NOMO-1 treated with dmso at 0.1 percent for 144 hours (cell line): Measurements from ENCODE around the gene TLR4.

Source experiments
- DNase-seq: peaks from one replicate; lab custom pipeline; 2025; ENCODE audit not compliant: unreplicated experiment; lab: John Stamatoyannopoulos, UW

TLR4 gene

DNA sequence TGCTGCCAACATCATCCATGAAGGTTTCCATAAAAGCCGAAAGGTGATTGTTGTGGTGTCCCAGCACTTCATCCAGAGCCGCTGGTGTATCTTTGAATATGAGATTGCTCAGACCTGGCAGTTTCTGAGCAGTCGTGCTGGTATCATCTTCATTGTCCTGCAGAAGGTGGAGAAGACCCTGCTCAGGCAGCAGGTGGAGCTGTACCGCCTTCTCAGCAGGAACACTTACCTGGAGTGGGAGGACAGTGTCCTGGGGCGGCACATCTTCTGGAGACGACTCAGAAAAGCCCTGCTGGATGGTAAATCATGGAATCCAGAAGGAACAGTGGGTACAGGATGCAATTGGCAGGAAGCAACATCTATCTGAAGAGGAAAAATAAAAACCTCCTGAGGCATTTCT, 10.1 kb downstream of the TLR4 start:
- no peak for DNase-seq

DNA sequence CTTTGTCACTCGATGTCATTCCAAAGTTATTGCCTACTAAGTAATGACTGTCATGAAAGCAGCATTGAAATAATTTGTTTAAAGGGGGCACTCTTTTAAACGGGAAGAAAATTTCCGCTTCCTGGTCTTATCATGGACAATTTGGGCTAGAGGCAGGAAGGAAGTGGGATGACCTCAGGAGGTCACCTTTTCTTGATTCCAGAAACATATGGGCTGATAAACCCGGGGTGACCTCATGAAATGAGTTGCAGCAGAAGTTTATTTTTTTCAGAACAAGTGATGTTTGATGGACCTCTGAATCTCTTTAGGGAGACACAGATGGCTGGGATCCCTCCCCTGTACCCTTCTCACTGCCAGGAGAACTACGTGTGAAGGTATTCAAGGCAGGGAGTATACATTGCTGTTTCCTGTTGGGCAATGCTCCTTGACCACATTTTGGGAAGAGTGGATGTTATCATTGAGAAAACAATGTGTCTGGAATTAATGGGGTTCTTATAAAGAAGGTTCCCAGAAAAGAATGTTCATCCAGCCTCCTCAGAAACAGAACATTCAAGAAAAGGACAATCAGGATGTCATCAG, 11.3 kb downstream of the TLR4 start:
- no peak for DNase-seq

DNA sequence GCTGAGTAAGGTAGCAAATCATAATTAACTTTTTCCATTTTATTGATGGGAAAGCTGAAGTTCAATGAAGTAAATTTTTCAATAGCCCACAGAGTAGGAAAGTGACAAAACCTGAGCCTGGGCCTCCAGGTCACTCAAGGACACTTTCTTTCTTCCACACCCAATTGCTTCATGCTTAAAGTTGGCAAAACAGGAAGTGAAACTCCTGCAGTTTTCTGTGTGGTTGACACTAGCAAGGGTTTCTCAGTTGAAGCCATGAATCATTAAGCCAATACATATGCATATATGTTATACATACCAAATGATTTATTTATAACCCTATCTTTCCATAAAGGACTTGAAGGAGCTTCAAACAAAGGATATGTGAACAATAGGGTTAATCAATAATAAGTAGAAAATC, 13.9 kb downstream of the TLR4 start:
- peak; percentile 89 for DNase-seq

DNA sequence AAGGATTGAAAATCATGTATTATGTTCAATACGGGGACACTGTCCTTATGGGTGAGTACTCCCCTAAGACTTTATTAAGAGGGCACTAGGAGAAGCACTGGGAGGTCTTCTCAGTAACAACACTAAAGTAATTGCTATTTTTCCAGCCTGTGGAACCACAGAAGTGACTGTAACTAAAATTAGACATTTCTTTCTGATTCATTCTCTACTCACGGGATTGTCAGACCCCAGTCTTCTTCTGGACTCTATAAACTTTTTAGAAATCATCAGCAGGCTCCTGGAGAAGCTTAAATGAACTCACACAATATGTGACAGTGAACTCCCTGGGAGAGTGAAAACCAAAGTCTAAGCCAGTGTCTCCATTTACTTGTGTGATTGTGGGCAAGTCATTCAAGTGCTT, 14.5 kb downstream of the TLR4 start:
- DNase-seq: no peak

DNA sequence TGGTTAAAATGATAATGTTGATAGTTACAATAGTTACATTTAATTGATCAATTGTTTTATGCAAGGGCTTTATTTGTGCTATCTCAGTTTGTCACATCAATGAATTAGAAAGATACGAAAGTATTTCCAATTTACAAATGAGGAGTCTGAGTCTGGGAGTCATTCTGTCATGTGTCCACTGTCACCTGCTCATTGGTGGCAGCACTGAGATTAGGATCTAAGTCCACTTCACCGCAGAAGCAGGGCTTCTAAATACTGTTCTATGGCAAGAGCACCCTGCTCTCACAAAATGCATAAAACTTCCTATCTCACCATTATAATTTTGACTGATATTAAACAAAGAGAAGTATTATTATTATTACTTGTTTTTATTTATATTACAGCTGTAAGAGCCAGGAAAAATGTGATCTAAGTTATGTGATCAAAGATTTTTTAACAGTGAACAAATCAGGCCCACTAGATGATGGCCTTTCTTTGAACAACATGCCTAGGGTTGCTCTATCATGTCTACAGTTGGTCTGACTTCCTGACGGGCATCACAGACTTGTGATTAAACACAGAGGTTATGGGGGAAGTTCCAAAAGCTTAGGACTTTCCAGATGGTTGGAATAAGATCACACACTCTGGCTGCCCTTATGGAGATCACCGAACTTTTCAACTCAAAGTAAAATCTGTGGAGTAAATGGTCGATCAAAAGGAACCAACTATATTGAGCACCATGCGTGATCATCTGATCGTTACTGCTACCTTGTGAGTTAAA, 15.1 kb downstream of the TLR4 start:
- DNase-seq: no peak

DNA sequence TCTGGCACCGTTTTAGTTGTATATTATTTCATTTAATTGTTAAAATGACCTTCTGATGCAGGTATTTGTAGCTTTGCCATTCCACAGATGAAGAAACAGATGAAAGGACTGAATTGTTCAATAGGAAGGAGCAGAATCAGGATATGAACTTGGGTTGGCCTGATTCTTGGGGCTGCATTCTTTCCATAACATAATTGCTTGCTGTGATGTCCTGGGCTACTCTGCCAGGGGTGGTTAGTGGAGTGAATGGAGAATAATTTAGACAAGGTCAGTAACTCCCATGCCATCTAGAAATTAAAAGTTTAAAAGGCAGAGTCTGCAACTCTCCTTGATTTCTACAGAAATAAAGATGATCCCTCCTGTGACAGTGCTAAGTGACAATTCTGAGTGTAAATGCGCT, 15.9 kb downstream of the TLR4 start:
- no peak for DNase-seq

DNA sequence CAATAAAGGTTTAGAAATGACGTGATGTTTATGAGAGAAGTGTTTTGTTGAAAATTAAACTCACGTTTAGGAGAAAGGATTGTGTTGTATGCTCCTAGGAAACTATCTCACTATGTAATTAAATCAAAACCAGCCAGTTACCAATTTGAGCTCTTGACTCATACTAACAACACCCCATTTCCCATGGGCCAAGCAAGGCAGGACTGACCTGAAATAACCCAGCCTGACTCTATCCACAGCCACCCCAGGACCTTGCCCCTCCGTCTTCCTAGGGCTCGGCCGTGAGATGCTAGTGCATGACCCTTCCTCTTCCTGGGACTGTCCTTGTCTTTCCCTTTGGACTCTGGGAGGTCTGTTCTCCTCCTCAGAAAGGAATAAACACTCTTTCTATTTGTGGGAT, 16.4 kb downstream of the TLR4 start:
- DNase-seq: no peak

DNA sequence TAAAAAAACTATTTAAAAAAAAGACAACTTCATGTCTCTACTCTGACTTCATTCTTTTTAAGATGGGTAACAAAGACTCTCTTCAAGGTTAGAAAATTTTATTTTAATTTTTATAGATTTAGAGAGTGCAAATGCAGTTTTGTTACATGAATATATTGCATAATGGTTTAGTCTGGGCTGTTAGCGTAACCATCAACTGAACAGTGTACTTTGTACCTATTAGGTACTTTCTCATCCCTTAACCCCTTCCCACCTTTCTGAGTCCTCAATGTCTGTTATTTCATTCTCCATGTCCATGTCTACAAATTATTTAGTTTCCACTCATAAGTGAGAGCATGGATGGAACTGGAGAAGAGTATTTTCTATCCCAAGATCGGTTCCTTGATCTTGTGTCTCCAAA, 16.8 kb downstream of the TLR4 start:
- DNase-seq: no peak

DNA sequence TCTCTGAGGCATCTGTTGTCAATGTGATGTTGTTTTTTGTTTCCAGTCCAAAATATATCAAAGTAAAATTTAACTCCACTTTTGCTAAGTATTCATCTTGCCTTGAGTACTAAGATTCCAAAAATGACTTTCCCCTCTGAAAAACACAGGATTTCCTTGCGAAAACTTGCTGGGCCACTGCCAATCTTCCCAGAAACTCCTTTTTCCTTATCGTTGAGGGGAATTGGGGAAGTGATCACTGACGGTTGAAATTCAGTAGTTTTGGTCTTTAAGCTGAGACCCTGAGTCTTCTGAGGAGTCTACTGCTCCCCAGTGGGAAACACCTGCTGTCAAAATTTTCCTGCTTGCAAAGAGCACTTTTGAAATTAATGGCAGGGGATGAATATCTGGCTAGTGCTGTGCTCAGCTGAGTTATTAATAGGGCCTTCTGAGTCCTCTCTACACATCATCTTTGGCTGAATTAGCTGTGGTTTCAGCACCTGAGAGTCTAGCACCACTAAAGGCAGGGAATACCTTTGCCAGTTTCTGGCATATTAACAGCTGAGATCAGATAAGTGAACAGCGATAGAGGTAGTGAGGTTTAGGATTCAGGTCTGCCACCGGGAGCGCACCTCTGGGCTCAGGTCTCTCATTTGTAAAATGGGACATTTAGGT, 18.0 kb downstream of the TLR4 start:
- no peak for DNase-seq

DNA sequence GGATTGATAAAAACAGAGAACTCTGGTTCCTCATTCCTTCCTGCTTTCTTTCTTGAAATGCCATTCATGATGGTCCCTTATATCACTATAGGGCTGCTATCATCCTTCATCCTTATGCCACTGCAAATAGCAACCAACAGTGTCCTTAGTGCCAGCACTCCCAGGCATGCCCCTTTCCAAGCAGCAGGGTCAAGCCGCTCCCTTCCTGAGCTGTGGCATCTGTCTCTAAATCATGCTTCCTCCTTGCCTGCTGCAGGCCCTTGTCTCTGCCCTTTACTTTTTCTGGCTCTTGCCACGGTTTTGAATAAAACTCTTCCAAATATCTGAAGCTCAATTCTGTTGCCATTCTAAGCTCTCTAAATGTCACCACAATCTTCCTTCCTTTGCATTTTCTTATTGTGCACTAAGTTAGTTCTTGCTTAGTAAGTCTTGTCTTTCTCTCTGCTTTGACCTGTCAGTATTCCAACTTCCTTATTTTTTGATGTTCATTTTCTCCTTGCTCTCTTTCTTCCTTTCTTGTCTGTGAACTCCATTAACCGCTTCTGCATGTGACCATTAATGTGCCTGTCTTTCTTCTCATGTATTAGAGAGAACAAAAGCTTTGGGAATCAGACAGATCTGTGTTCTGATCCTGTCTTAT, 19.9 kb downstream of the TLR4 start:
- peak; percentile 52 for DNase-seq

DNA sequence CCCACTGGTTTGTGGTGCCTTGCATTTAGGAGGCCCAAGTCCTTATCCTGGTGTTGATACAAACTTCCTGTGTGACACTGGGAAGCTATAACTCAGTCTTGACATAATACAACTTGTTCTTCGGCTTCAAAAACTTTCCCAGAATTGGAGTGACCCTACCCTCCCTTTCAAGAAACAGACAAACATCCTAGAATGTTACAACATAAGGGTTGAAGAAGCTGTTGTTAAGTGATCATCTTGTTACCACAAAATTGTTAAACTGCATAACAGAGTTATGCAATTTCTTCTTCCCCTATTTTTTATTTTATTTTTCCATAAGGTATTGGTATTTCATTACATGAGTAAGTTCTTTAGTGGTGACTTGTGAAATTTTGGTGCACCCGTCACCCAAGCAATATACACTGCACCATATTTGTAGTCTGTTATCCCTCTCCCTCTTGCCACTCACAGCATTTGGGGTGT, 21.3 kb downstream of the TLR4 start:
- peak; percentile 86 for DNase-seq

DNA sequence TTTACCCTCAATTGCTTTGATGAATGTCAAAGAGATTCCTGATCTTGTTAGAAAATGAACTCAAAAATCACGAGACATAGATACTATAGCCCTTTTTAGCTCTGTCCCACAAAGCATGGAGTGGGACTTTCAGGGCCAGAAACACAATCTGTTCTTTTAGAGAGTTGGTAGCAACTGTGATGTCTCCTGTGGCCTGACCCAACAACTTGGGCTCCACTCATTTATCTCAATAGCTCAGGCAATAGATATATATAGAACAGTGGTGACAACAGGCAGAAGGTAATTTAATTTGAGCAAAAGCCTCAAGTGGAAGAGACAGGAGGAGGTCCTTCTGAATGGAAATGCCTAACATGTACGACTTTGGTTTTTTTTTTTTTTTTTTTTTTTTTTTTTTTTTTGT, 25.2 kb downstream of the TLR4 start:
- DNase-seq: no peak

DNA sequence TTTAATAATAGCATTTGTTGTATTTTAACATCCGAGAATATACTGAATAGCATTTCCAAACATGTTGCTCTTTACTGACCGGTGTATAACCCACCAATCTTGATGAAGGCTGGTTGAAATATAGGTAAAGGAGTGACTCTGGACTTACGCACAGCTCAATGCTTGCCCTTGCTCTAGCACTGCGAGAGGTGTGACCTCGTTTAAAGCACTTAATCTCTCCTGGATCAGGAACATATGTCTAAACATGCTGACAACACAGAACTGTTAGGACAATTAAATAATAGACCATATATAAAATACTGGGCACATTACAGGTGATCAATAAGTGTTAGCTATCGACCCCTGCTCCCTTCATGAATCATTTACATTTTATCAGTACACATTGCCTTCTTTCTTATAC, 28.3 kb downstream of the TLR4 start:
- DNase-seq: no peak

DNA sequence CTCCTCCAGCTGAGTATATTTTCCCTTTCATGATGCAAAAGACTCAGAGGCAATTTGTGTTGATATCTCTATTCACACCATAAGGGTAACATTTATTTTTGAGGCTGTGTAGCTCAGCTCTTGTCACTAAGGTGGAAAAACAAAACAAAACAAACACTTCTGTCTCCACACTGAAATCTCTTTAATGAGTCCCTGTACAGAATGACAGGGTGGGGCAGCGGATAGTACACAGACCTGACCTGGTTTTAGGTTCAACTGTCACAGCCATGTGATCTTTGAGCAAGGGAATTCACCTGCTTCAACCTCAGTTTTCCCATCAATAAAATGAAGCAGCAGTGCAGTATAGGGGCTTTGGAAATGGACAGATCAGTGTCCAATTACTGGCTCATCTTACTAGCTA, 29.3 kb downstream of the TLR4 start:
- no peak for DNase-seq

DNA sequence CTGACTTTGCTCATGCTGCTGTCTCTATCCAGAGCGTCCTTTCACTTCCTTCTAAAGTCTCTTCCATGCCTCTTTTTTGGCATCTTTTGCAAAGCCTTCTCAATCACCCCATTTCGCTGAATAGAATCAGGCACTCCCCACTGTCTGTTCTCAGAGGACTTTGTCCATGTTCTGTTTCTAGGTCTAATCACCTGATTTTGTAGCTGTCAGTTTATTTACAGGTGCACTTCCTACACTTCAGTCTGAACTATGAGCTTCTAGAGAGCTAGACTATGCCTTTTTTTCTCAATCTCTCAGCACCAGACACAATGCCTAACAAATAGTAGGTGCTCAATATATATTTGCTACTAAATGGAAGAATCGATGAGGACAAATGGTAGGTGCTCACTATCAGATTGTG, 29.9 kb downstream of the TLR4 start:
- no peak for DNase-seq

DNA sequence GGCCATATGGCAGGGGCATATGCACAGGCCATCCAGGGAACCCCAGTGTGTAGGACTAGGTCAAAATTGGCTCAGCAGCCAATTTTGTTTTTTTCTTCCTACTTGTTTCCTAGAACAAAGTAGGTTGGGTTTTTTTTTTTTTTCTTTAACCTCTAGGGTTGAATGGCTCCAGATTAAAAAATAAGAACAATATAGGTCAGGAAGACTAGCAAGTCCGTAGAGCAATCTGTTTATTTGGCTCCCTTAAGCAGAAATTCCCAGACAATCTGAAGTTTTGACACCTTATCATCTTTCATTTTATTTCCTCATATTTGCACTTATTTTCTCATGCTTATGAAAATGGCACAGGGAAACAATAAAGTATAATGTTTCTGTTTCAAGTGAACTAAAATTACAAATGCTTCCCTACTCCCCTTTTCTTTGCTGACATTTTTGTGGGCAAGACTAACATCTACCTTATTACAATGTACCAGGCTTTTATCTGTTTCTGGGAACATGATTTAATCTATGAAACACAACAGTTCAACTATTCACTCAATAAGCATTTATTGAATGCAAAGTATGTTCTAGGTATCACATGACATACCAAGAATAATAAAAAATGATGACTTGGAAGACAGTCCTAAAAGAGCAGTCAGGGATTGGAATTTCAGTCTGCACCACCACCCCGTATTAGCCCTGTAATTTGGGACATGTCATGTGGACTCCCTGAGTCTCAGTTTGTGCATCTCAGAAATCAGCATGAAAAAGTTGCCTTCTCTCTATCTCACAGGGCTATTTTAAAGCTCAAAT, 30.5 kb downstream of the TLR4 start:
- DNase-seq: no peak

DNA sequence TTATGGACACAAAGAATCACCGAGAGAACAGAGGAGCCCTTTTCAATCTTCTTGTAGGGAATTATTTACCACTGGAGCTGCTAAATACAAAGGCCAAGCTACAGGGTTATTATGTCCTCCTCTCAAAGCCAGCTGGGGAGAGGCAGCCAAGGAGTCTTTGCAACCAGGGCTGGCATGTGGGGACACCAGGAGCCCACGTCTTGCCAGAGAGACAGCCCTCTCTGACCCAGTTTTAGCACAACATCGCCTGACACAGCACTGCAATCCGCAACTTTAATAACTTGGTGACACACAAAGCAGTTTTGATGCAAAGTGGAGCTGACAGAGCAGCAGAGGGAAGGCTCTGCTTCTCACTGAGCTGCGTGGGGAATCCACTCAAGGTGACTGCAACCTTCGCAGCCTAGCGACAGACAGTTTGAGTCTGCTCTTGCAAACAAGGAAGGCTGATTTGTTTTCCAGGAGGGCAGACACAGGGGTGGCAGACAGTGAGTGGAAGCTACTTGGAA, 33.6 kb downstream of the TLR4 start:
- DNase-seq: no peak

DNA sequence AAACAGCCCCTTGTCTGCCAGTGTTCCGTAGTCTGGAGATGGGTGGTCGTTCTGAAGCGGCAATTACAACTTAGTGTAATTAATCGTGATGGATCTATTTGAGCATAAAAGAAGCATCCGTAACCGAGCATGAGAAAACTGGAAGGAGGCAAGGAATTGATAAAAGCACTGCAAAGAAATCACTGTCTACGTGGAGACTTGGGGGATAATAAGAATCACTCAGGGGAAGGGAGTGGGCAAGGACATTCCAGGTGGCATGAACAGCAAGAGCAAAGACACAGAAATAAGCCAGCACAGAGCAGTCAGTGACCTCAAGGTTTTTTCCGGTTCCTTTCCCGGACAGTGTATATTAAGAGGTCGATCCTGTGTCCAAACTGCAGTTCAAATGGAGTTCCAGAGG, 35.0 kb downstream of the TLR4 start:
- DNase-seq: no peak

DNA sequence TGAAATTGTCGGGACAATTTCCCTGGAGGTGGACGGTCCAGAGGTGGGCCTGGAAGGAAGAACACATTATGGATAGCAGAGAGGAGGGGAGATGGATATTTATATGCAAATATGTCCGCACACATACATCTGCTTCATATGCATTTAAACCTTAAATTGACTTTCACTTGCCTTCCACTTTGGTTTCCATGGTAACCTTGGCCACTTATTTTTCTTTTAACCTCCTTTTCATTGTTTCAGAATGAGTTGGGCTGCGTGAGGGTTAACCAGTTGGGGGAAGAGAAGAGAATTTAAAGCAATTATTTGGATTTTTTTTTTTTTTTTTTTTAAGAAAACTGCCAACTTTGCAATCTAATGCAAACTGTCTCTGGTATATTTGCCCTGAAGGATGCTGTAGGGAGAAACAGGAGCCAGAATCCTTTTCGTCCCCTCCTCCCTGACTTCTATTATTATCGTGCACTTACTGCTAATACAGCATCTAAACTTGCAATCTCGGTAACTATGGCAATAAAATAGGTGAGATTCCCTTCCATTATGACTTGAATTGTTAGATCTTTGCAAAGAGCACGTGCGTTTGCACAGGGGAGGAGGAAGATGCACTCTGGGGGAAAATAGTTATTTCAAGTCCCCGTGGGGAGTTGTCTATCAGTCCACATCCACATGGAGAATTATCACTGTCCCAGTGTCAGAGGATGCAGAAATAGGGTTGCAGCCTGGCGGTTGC, 35.6 kb downstream of the TLR4 start:
- DNase-seq: no peak

DNA sequence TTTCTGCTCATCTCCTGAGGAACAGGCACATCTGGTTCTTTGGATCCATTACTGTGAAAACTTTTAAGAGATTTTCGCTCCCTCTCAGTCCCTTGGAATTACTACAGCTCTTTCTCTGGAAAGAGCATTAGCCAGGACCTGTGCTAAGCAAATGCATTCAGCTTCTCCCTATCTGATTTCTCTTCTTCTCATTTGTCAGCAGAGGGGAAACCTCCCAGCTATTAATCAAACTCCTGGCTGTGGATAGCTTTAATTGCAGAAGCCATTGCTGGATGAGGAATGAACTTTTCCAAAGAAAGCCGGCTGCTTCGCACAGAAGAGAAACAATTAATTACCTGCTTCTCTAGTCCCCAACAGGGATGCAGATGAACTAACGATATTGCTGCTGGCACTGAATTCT, 37.9 kb downstream of the TLR4 start:
- no peak for DNase-seq
